IPS-20b (cell line): ENCODE data around the gene GPR155.

Source experiments
- H3K27ac ChIP-seq: one replicate; pipeline ENCODE4 v1.5.1; 2013; ENCODE audit warnings: low read length
- H3K27me3 ChIP-seq: 2 replicates; pipeline ENCODE4 v1.6.1; 2013; ENCODE audit warnings: mild to moderate bottlenecking, low read length, inconsistent platforms; ENCODE audit not compliant: insufficient read depth
- H3K36me3 ChIP-seq: 2 replicates; pipeline ENCODE4 v1.6.1; 2013; ENCODE audit warnings: low read depth, mild to moderate bottlenecking, inconsistent platforms, low read length, moderate library complexity; ENCODE audit not compliant: insufficient read depth
- H3K4me1 ChIP-seq: 2 replicates; pipeline ENCODE4 v1.6.1; 2013; ENCODE audit warnings: mild to moderate bottlenecking, control low read depth, inconsistent platforms, low read length, moderate library complexity; ENCODE audit not compliant: insufficient read depth
- H3K4me3 ChIP-seq: 2 replicates; pipeline ENCODE4 v1.5.1; 2013; ENCODE audit warnings: mild to moderate bottlenecking, low read length, inconsistent platforms
- H3K9ac ChIP-seq: 2 replicates; pipeline ENCODE4 v1.6.1; 2013; ENCODE audit warnings: low read depth, mild to moderate bottlenecking, inconsistent platforms, low read length, moderate library complexity
- H3K9me3 ChIP-seq: 2 replicates; pipeline ENCODE4 v1.6.1; 2013; ENCODE audit warnings: mild to moderate bottlenecking, low read depth, low read length, inconsistent platforms; ENCODE audit not compliant: insufficient read depth

Gene GPR155

GRCh38 chr2:174450021-174450816 is 36.6 kb downstream of the GPR155 start:
- Histone ChIP-seq H3K4me1 (0 out of 2 replicates have a peak, but pooled peaks cover under 1% of the 10 kb centered on the region), H3K27me3 (no peaks in the 10 kb centered on the region), H3K27ac (no peak overlapping the region), H3K9me3 (no peaks in the 10 kb centered on the region), H3K4me3 (no peak overlapping the region), H3K36me3 (no peaks in the 10 kb centered on the region), H3K9ac (no peak overlapping the region)

GRCh38 chr2:174449033-174449432 is 37.8 kb downstream of the GPR155 start:
- no peak overlapping the region for H3K9ac ChIP-seq
- H3K4me1 ChIP-seq: no peaks in the 10 kb centered on the region
- no peaks in the 10 kb centered on the region for H3K9me3 ChIP-seq
- H3K27ac ChIP-seq: no peak overlapping the region
- no peak overlapping the region for H3K4me3 ChIP-seq
- no peaks in the 10 kb centered on the region for H3K36me3 ChIP-seq
- H3K27me3 ChIP-seq: no peaks in the 10 kb centered on the region

- Histone ChIP-seq H3K27me3 (no peaks in the 10 kb centered on the region), H3K36me3 (no peaks in the 10 kb centered on the region), H3K4me1 (no peaks in the 10 kb centered on the region), H3K4me3 (no peak overlapping the region), H3K9ac (no peak overlapping the region), H3K9me3 (no peaks in the 10 kb centered on the region), H3K27ac (no peak overlapping the region)
Measured at GRCh38 chr2:174446531-174446930, 40.3 kb downstream of the GPR155 start.

GRCh38 chr2:174445248-174445647 is 41.6 kb downstream of the GPR155 start:
- Histone ChIP-seq H3K27ac (no peak overlapping the region), H3K36me3 (no peaks in the 10 kb centered on the region), H3K4me1 (no peaks in the 10 kb centered on the region), H3K27me3 (no peaks in the 10 kb centered on the region), H3K4me3 (no peak overlapping the region), H3K9me3 (no peaks in the 10 kb centered on the region), H3K9ac (no peak overlapping the region)

GRCh38 chr2:174444761-174445160 is 42.1 kb downstream of the GPR155 start:
- Histone ChIP-seq H3K27me3 (no peaks in the 10 kb centered on the region), H3K4me3 (no peak overlapping the region), H3K36me3 (no peaks in the 10 kb centered on the region), H3K4me1 (no peaks in the 10 kb centered on the region), H3K9me3 (no peaks in the 10 kb centered on the region), H3K27ac (no peak overlapping the region), H3K9ac (no peak overlapping the region)

GRCh38 chr2:174442546-174443510 is 44.0 kb downstream of the GPR155 start:
- no peaks in the 10 kb centered on the region for H3K4me1 ChIP-seq
- no peak overlapping the region for H3K4me3 ChIP-seq
- H3K27ac ChIP-seq: no peak overlapping the region
- H3K27me3 ChIP-seq: no peaks in the 10 kb centered on the region
- H3K9me3 ChIP-seq: no peaks in the 10 kb centered on the region
- no peaks in the 10 kb centered on the region for H3K36me3 ChIP-seq
- no peak overlapping the region for H3K9ac ChIP-seq

GRCh38 chr2:174439950-174440349 is 46.9 kb downstream of the GPR155 start:
- H3K27ac ChIP-seq: no peak overlapping the region
- no peak overlapping the region for H3K4me3 ChIP-seq
- H3K27me3 ChIP-seq: no peaks in the 10 kb centered on the region
- H3K36me3 ChIP-seq: no peaks in the 10 kb centered on the region
- no peaks in the 10 kb centered on the region for H3K9me3 ChIP-seq
- no peaks in the 10 kb centered on the region for H3K4me1 ChIP-seq
- H3K9ac ChIP-seq: no peak overlapping the region

GRCh38 chr2:174439323-174439722 is 47.5 kb downstream of the GPR155 start:
- no peak overlapping the region for H3K9ac ChIP-seq
- H3K4me1 ChIP-seq: no peaks in the 10 kb centered on the region

GRCh38 chr2:174438146-174438886 is 48.5 kb downstream of the GPR155 start:
- Histone ChIP-seq H3K27me3 (no peaks in the 10 kb centered on the region), H3K4me1 (no peaks in the 10 kb centered on the region), H3K4me3 (no peak overlapping the region), H3K9ac (no peak overlapping the region), H3K9me3 (no peaks in the 10 kb centered on the region), H3K27ac (no peak overlapping the region), H3K36me3 (no peaks in the 10 kb centered on the region)

More at GRCh38 chr2:174439323-174439722, 47.5 kb downstream of the GPR155 start:
- no peak overlapping the region for H3K4me3 ChIP-seq
- H3K9me3 ChIP-seq: no peaks in the 10 kb centered on the region
- H3K27ac ChIP-seq: no peak overlapping the region
- no peaks in the 10 kb centered on the region for H3K27me3 ChIP-seq
- H3K36me3 ChIP-seq: no peaks in the 10 kb centered on the region

GRCh38 chr2:174436351-174436750 is 50.5 kb downstream of the GPR155 start:
- Histone ChIP-seq H3K4me3 (no peak overlapping the region), H3K9ac (no peak overlapping the region), H3K9me3 (no peaks in the 10 kb centered on the region), H3K4me1 (no peaks in the 10 kb centered on the region), H3K27ac (no peak overlapping the region), H3K27me3 (no peaks in the 10 kb centered on the region), H3K36me3 (no peaks in the 10 kb centered on the region)

GRCh38 chr2:174431902-174432301 is 54.9 kb downstream of the GPR155 start:
- no peaks in the 10 kb centered on the region for H3K4me1 ChIP-seq
- no peaks in the 10 kb centered on the region for H3K27me3 ChIP-seq
- H3K9ac ChIP-seq: no peak overlapping the region
- no peak overlapping the region for H3K4me3 ChIP-seq
- no peaks in the 10 kb centered on the region; the same call in 1 of the 2 replicates for H3K9me3 ChIP-seq
- H3K27ac ChIP-seq: no peak overlapping the region
- H3K36me3 ChIP-seq: no peaks in the 10 kb centered on the region
